GM12878 (cell line): ENCODE results near the gene SLC39A11. TPM values are rescaled to one million over a fixed set of nuclear protein-coding genes. Genes with fewer than 3 reads are reported as not detected.

ENCODE experiments used
- ATAC-seq: fragments of 200-7000 bp; cut with Tn5 transposase; 3 replicates; pipeline ENCODE4 v1.9.1; 2020; ENCODE audit warnings: mild to moderate bottlenecking, moderate library complexity
- BruUV-seq: library from RNA; stranded (reverse); fragments of 400-500 nt; replicated peaks from 2 replicates; lab custom pipeline; 2021; lab: Mats Ljungman, UMichigan
- CTCF ChIA-PET: fragments of 300-600 bp; sonication (Branson Sonifier 250); formaldehyde crosslinking; extraction: SDS; loops from one replicate; lab custom pipeline; 2021; ENCODE audit warnings: inconsistent platforms; lab: Yijun Ruan, JAX
- POLR2A ChIA-PET: fragments of 350-600 bp; formaldehyde crosslinking; extraction: SDS; loops from one replicate; lab custom pipeline; 2021; ENCODE audit warnings: inconsistent platforms; lab: Charles Lee
- RAD21 ChIA-PET: fragments of 300-600 bp; sonication (Branson Sonifier 250); formaldehyde crosslinking; loops from one replicate; lab custom pipeline; 2023; ENCODE audit warnings: antibody characterized with exemption; ENCODE audit not compliant: unreplicated experiment; lab: Charles Lee
- SMC1A ChIA-PET: fragments of 300-600 bp; sonication (Branson Sonifier 250); formaldehyde crosslinking; loops from one replicate; lab custom pipeline; 2023; ENCODE audit not compliant: unreplicated experiment, uncharacterized antibody; lab: Charles Lee
- DNase-seq: peaks from one replicate; pipeline ENCODE4 v3.0.0-alpha.2; 2011; ENCODE audit warnings: low read depth, low spot score
- FAIRE-seq: peaks from 3 replicates; lab custom pipeline; 2011; peaks lifted over from hg19 to GRCh38; lab: Jason Lieb, UNC
- H2AFZ ChIP-seq: 2 replicates; pipeline ENCODE4 v1.6.0; 2011; ENCODE audit warnings: low read depth, low read length, control low read depth; ENCODE audit not compliant: control insufficient read depth
- H3K27ac ChIP-seq: 2 replicates; pipeline ENCODE4 v1.5.1; 2011; ENCODE audit warnings: control low read depth; ENCODE audit not compliant: control insufficient read depth, insufficient read depth
- H3K27me3 ChIP-seq, 2 experiments: replicated peaks in 1 of 2; 2 replicates each; pipeline versions ENCODE4 v1.6.0 to v1.6.1; 2011; ENCODE audit warnings: low read length in 1 of 2; ENCODE audit not compliant: control insufficient read depth in 2 of 2, insufficient read depth in 2 of 2
- H3K36me3 ChIP-seq, 2 experiments: 2 replicates each; pipeline ENCODE4 v1.5.1; 2011; ENCODE audit warnings: low read length in 1 of 2; ENCODE audit not compliant: control insufficient read depth in 2 of 2, insufficient read depth in 2 of 2
- H3K4me1 ChIP-seq: 2 replicates; pipeline ENCODE4 v1.6.1; 2011; ENCODE audit warnings: mild to moderate bottlenecking, low read length, moderate library complexity, mixed read lengths; ENCODE audit not compliant: control insufficient read depth, insufficient read depth
- H3K4me2 ChIP-seq: 2 replicates; pipeline ENCODE4 v1.6.0; 2011; ENCODE audit warnings: control low read depth; ENCODE audit not compliant: control insufficient read depth, insufficient read depth
- H3K4me3 ChIP-seq: fragments of 200-600 bp; sonication (generic); 2 replicates; pipeline ENCODE4 v1.5.1; 2016
- H3K79me2 ChIP-seq: 2 replicates; pipeline ENCODE4 v1.6.0; 2011; ENCODE audit warnings: low read length; ENCODE audit not compliant: control insufficient read depth, insufficient read depth
- H3K9ac ChIP-seq: 2 replicates; pipeline ENCODE4 v1.8.0; 2011; ENCODE audit warnings: low read length, control low read depth, mixed read lengths; ENCODE audit not compliant: control insufficient read depth, insufficient read depth
- H3K9me3 ChIP-seq: replicated peaks from 3 replicates; pipeline ENCODE4 v1.5.1; 2011; ENCODE audit warnings: mild to moderate bottlenecking, low read length; ENCODE audit not compliant: control insufficient read depth, insufficient read depth
- H4K20me1 ChIP-seq: 2 replicates; pipeline ENCODE4 v1.6.0; 2011; ENCODE audit not compliant: control insufficient read depth, insufficient read depth
- ASH2L ChIP-seq: fragments of 300-600, 200-600 bp; sonication (generic); IDR thresholded peaks from 2 replicates; pipeline ENCODE4 v1.6.1; 2017; ENCODE audit warnings: low read depth, mild to moderate bottlenecking, borderline replicate concordance
- ATF7 ChIP-seq: fragments of 450-650 bp; IDR thresholded peaks from 2 replicates; pipeline ENCODE4 v1.6.1; 2016; ENCODE audit warnings: low read depth, mild to moderate bottlenecking
- CREM ChIP-seq: IDR thresholded peaks from 2 replicates; pipeline ENCODE4 v1.6.1; 2014; ENCODE audit warnings: antibody characterized with exemption, low read depth
- PRDM15 ChIP-seq: fragments of 450-650 bp; formaldehyde crosslinking; IDR thresholded peaks from 2 replicates; pipeline ENCODE4 v1.4.0; 2020; ENCODE audit warnings: mild to moderate bottlenecking, moderate library complexity
- SREBF1 ChIP-seq: IDR thresholded peaks from 2 replicates; pipeline ENCODE4 v1.6.1; 2012; ENCODE audit warnings: mild to moderate bottlenecking, low read length
- TCF12 ChIP-seq: IDR thresholded peaks from 2 replicates; pipeline ENCODE4 v1.6.1; 2011; ENCODE audit warnings: low read depth, mild to moderate bottlenecking, low read length
- WGBS: methylation state at CpG from one replicate; pipeline ENCODE4 v1.1.6; 2016; ENCODE audit warnings: low lambda C conversion rate; ENCODE audit not compliant: insufficient replicate concordance, insufficient coverage; ENCODE audit errors: missing lambda C conversion rate; 5-methylcytosine and 5-hydroxymethylcytosine counted together
- in situ Hi-C: fragments of 300-500 bp; cut with MboI; formaldehyde crosslinking; loops from 9 replicates; pipeline ENCODE4 v1.14.3; 2018; ENCODE audit warnings: mixed read lengths
- intact Hi-C: fragments of 100-400 bp; cut with micrococcal nuclease; formaldehyde crosslinking; loops from one replicate; pipeline ENCODE4 v1.14.2; 2022; ENCODE audit not compliant: unreplicated experiment
- polyA plus RNA-seq, 11 experiments: library from polyadenylated mRNA; depleted of rRNA in 4 of 11; unstranded in 6 of 11; stranded (reverse) in 5 of 11; fragments of >200 nt; fragmentation: Nextera tagmentation in 4 of 11; fragmentation: Illumina TruSeq in 1 of 11; extraction: Ambion mirVana in 4 of 11; extraction: Trizol in 1 of 11; gene quantifications; 1 replicate in 1 of 11; 2 replicates in 10 of 11; pipeline versions ENCODE4 v1.2.1 to v1.2.3, GENCODE V29; 2011 to 2016; ENCODE audit warnings: inconsistent platforms in 2 of 11, missing spikeins in 2 of 11, low read depth in 1 of 11
- total RNA-seq, 4 experiments: library from RNA; depleted of rRNA in 3 of 4; stranded (reverse); fragments of >200 nt in 3 of 4; fragmentation: Illumina TruSeq in 1 of 4; extraction: Trizol in 1 of 4; gene quantifications; 2 replicates each; pipeline versions ENCODE4 v1.2.1 to v1.2.3, GENCODE V29; 2013 to 2021

Gene SLC39A11
- total and polyA plus RNA-seq, 10 of the 15 experiments (the other 5 are each of a cell fraction or from before 2014, with no cell fraction given): 8.6 to 23.8 (median 14.0) TPM

GRCh38 chr17:73137376-73137775, 44.9 kb upstream of the SLC39A11 start:
- Histone ChIP-seq H3K79me2 (no peaks in the 10 kb centered on the region), H4K20me1 (no peaks in the 10 kb centered on the region), H3K9ac (no peak overlapping the region), H3K4me2 (no peak overlapping the region), H3K4me1 (peaks cover 3% of the 10 kb centered on the region; the same call in 1 of the 2 replicates), H3K27me3 (no peaks in the 10 kb centered on the region), H3K27ac (no peak overlapping the region), H2AFZ (no peak overlapping the region), H3K9me3 (no peaks in the 10 kb centered on the region; the same call in 2 of the 3 replicates), H3K4me3 (no peak overlapping the region), H3K36me3 (no peaks in the 10 kb centered on the region)
- SMC1A ChIA-PET: no interaction called here
- RAD21 ChIA-PET: no interaction called here
- no TSS peak for BruUV-seq
- FAIRE-seq (no peak), DNase-seq (no peak), ATAC-seq (no peak)
- in situ Hi-C loops (no loop called here), intact Hi-C loops (no loop called here)
- 63% methylated on average over 2 of the region's 2 CpGs for WGBS
- CTCF ChIA-PET: no interaction called here
- POLR2A ChIA-PET: no interaction called here
- TF ChIP-seq SREBF1 (no peak), CREM (no peak), ATF7 (no peak), PRDM15 (CRISPR knock-in tag) (no peak), ASH2L (no peak), TCF12 (no peak)
